Measurements from ENCODE around the gene GPR179.

The GPR179 gene, protein sequence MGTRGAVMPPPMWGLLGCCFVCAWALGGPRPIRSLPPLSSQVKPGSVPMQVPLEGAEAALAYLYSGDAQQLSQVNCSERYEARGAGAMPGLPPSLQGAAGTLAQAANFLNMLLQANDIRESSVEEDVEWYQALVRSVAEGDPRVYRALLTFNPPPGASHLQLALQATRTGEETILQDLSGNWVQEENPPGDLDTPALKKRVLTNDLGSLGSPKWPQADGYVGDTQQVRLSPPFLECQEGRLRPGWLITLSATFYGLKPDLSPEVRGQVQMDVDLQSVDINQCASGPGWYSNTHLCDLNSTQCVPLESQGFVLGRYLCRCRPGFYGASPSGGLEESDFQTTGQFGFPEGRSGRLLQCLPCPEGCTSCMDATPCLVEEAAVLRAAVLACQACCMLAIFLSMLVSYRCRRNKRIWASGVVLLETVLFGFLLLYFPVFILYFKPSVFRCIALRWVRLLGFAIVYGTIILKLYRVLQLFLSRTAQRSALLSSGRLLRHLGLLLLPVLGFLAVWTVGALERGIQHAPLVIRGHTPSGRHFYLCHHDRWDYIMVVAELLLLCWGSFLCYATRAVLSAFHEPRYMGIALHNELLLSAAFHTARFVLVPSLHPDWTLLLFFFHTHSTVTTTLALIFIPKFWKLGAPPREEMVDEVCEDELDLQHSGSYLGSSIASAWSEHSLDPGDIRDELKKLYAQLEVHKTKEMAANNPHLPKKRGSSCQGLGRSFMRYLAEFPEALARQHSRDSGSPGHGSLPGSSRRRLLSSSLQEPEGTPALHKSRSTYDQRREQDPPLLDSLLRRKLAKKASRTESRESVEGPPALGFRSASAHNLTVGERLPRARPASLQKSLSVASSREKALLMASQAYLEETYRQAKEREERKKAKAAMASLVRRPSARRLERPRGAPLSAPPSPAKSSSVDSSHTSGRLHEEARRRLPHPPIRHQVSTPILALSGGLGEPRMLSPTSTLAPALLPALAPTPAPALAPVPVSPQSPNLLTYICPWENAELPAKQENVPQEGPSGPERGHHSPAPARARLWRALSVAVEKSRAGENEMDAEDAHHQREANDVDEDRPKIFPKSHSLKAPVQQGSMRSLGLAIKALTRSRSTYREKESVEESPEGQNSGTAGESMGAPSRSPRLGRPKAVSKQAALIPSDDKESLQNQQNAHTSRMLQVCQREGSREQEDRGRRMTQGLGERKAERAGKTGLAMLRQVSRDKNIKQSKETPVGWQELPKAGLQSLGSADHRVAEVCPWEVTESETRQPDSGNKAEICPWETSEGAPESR (N-terminal part only)

DNA sequence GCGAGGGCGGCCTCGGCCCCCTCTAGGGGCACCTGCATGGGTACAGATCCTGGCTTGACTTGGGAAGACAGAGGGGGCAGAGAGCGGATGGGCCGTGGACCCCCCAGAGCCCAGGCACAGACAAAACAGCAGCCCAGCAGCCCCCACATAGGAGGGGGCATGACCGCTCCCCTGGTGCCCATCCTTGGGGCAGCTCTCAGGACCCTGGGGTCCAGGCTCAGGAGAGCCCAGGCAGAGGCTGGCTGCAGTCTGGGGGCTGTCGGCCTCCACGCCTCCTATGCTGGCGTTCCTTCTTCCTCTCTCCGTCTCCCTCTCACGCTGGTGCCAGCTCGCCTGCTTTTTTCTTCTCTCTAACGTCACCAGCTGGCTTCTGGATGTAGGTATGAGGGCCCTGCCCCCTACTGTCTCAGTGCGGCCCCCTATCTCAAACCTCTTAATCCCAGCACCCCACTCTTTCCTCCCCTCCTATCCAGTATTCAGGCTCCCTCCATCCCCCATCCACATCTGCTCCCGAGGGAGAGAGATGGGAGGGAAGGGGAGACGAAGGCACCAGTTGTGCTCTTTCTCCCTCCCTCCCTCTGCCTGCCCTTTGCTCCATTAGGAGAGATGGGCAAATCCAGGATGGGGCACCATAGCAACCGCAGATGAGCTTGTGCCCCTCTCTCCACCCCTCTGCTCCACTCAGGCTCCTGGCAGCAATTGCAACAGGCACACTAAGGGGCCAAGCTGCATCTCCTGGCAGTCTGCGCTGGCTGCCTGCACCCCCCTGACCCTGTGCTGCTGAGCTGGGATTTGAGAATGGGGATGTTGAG, at the start of gene GPR179:
TSS of gene GPR179 (minus strand) at position 349 of the 812 bp plus-strand sequence. CDS start at position 182, 167 bp downstream.
- no peak for DNase-seq

DNA sequence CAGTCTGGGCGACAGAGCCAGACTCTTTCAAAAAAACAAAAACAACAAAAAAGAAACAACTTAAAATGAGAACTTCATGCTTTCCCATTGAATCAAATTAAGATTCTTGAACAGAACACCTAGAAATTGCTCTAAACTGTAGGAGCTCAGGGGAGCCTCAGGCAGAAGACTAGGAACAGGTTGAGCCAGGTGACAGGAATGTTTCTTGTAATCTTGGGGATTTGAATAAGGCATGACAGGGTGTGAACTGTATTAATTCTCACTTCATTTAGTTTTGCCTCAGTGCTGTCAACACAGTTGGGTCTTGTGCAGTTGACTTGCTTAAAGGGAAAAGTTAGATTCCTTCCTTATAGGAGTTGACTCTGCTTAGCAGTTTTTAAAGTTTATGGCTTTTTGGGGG, 35.7 kb upstream of the GPR179 start:
- no peak for DNase-seq

DNA sequence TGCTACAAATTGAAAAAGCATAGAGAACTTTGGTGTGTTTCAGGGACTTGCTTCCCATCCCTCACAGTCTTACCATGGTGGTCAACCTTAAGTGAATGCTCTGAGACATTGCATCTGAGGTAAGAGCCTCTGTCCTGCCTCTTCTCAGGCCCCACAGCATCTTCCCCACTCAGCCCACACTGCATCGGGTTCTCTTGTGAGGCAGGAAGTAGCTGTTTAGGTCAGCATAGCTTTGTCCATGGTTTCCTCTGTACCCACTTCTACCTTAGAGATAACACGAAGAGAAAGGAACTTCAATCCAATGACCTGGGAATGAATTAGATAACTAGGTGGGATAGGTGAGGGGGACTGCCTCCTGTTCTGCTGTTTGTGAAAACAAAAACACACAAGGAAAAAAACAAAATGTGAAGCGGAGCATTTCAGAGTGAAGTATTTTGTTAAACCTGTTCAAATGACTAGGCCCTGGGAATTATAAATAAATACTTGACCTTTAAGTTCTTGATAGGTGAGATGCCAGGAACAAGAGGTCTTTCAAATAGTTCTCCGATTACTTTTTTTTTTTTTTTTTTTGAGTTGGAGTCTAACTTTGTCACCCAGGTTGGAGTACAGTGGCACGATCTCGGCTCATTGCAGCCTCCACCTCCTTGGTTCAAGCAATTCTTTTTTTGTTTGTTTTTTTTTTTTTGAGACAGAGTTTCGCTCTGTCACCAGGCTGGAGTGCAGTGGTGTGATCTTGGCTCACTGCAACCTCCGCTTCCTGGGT, 25.5 kb upstream of the GPR179 start:
- no peak for DNase-seq

DNA sequence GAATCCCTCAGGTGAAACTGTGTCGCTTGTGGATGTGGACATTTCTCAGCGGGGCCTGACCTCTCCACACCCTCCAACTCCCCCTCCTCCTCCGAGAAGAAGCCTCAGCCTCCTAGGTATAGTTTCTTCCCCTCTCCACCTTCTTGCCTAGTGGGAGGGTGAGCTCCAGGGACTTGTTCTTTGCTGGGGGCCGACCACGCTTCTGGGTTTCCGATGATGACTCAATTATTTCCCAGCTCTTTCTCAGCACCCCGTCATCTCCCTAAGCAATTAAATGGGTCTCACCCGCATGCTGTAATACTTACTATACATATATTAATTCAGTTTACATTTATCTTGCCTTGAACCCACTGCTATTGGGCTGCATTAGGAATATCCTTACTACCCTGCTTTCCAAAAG, 21.0 kb upstream of the GPR179 start:
- DNase-seq, result no peak

DNA sequence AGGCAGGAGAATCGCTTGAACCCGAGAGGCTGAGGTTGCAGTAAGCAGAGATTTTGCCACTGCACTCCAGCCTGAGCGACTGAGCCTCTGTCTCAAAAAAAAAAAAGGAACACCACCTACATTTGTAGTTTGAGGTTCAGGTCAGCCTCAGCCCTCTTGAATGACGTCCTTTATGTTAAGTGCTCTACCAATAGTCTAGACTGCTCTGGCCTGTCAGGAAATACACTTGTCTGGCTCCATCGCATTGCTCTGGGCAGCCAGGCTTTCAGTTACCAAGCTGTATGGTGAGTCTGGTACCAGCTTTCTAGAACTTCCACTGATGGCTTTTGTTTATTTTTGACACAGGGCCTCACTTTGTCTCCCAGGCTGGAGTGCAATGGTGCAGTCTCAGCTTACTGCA, 19.3 kb upstream of the GPR179 start:
- no peak for DNase-seq

DNA sequence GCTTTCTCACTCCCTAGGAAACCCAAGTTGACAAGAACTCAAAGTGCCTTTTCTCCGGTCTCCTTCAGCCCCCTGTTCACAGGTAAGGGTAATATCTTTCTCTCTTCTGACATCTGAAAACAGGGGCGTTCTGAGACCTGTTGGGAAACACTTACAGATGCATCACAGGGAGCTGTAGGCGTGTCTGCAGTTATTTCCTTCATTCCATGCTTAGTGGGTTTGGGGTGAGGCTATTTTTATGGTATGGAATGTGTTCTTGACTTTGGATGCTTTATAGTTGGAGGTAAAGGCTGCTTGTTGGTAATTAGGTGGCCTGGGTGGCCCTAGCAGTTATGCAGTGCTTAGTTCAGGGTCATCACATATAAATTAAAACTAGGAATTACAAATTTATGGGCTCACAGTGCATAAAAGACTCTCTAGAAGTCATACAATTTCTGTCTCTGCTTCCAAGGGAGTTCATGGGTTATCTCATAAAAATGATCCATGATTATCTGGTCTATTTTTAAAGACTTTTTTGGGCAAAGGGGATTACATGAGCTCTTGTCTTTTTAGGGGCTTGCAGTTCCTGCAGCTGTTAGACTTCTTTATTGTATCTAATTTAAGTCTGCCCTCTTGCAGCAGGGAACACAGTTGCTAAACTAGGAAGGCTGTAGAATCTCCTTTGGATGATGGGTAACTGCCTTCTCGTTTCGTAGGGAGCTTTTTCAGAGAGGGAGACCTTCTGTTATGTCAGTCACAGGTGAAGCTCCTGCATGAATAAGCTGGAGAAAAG, 18.1 kb upstream of the GPR179 start:
- no peak for DNase-seq

DNA sequence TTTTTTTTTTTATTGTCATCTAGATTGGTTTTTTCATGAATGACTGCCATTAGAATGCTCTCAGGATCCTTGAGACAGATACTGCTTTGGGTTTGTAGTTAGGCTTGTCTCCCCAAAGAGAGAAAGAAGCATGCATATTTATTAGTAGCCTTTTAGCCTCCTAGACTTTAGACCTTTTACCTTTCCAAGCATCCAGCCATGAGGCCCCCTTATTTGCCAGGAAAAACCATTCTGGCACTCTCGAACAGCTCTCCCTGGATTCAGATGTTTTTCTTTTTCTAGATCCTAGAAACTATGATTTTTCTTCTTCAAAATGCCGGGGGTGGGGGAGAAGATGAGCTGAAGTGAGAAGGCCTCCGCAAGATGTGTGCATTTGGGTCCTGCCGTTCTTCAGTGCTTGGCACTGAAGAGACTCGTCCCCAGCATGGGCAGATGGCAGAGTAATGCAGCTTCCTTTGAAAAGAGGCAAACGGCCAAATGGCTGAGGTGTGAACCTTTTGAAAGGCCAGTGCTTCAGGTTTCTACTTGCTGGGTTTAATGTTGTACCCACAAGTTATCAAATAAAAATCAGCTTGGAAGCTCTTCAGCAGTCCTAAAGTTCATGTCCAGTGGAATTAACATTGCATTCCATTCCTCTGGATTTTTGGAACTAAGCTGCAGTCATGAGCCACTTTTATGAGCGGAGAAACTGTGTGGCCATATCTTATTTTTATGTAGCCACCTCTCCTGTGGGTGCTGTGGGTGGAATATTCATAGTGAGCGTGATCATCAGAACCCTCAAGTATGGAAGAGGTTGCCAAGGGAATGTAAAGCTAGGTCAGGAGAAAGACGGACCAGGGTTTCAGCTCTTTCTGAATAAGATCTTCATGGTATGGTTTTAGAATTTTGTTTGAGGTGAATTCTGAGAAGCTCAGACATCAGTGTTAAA, 15.1 kb upstream of the GPR179 start:
- DNase-seq, result no peak

DNA sequence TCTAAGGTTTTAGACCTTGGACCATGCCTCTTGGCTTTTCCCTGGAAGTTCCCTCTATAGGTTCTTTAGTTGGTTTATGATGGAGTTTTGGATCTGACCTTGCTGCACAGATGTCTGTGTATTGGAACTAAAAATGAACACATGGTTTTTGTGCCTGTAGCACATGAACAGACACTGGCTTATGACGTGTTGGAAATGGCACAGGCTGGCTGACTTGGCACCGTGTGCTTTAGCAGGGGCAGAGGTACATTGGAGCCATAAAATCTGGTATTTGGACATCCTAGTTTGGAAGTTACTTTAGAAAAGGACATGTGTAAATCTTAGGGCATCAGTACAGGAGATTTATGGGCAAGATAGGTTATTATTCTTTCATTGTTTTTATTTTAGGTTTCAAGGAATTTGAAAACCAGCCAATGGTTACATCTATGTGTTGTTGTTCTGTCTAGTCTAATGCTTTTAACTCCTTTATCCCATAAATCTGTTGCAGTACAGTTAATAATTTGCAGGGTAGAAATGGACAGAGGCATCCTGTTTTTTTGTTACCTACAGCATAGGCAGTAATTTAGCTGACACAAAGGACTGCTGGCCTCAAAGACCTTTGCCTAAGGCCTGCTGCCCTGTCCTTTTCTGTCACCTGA, 13.8 kb upstream of the GPR179 start:
- no peak for DNase-seq

DNA sequence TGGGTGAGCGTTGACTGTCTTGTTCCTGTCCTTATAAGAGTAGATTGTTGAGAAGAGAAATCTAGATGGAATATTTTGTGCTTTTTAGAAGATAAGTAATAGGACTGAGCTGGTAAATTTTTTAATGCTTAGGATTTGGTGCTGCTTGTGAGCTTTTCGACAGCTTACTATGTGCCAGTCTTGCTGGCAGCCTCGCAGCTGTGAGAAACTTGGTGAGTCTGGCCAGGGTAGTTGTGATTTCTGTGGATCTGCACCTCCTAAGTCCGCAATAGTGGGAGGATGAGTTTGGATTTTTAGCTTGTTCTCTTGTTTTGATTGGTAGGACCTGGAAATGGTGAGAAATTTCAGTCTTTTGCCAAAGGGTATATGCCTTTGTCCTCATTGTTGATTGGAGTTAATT, 11.5 kb upstream of the GPR179 start:
- no peak for DNase-seq

DNA sequence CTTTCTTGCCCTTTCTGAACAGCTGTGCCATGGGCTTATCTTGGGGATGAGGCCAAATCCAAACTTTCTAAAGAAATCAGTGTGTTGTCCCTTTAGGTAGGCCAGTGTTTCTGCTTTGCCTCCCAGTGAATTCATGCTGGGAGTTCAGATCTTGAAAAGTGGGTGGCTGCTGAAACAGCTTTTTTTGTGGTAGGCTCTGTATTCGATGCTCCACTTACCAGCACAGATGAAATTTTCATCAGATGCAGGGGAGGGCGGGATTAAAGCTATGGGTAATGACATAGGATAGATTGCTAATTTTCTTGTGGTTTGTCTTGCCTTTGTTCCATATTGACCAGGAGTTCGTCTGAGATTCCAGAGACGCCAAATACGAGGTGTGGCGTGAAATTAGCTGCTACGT, 10.7 kb upstream of the GPR179 start:
- DNase-seq, result no peak

DNA sequence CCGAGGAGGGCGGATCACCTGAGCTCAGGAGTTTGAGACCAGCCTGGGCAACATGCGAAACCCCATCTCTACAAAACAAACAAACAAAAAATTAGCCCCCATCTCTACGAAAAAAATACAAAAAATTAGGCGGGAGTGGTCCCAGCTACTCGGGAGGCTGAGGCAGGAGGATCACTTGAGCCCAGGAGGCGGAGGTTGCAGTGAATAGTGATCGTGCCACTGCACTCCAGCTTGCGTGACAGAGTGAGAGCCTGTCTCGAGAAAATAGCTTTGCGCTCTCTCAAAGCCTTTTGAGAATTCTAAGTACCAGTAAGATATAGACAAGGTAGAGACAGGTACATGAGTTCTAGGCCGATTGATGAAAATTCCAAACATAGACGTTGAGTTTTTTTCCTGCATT, 9.9 kb upstream of the GPR179 start:
- no peak for DNase-seq

DNA sequence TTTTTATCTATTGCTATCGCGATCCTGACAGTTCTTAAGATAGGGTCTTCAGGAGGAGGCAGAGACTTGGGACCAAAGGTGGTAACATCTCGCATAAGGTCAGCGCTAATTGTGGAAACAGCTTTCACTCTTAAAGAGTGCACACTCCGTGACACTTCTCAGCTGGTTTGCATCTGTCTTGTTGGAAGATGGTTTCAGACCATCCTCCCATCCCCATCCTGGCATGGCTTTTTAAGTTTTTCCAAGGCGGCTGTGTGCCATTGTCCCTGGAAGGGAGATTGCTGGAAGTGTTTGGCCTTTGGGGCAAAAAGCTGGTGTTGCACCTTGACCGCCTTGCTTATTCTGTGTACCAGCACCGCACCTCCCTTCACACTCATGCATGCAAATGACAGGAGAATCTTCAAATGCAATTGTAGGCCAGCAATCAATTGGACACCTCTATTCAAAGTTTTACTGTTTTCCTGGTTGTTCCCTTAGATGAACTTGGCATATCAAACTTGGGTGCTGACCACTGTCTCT, 9.4 kb upstream of the GPR179 start:
- DNase-seq, result no peak

DNA sequence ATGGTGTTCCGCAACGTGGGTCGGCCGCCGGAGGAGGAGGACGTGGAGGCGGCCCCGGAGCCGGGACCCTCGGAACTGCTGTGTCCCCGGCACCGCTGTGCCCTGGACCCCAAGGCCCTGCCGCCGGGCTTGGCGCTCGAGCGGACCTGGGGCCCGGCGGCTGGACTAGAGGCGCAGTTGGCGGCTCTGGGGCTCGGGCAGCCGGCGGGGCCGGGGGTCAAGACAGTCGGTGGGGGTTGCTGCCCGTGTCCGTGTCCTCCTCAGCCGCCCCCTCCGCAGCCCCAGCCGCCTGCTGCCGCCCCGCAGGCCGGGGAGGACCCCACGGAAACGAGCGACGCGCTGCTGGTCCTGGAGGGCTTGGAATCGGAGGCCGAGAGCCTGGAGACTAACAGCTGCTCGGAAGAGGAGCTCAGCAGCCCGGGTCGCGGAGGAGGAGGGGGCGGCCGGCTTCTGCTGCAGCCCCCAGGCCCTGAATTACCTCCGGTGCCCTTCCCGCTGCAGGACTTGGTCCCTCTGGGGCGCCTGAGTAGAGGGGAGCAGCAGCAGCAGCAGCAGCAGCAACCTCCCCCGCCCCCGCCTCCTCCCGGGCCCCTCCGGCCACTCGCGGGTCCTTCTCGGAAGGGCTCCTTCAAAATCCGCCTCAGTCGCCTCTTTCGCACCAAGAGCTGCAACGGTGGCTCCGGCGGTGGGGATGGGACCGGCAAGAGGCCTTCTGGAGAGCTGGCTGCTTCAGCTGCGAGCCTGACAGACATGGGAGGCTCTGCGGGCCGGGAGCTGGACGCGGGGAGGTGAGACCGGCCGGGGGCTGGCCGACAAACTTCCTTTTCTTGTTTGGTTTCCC, 8.7 kb upstream of the GPR179 start:
- no peak for DNase-seq

DNA sequence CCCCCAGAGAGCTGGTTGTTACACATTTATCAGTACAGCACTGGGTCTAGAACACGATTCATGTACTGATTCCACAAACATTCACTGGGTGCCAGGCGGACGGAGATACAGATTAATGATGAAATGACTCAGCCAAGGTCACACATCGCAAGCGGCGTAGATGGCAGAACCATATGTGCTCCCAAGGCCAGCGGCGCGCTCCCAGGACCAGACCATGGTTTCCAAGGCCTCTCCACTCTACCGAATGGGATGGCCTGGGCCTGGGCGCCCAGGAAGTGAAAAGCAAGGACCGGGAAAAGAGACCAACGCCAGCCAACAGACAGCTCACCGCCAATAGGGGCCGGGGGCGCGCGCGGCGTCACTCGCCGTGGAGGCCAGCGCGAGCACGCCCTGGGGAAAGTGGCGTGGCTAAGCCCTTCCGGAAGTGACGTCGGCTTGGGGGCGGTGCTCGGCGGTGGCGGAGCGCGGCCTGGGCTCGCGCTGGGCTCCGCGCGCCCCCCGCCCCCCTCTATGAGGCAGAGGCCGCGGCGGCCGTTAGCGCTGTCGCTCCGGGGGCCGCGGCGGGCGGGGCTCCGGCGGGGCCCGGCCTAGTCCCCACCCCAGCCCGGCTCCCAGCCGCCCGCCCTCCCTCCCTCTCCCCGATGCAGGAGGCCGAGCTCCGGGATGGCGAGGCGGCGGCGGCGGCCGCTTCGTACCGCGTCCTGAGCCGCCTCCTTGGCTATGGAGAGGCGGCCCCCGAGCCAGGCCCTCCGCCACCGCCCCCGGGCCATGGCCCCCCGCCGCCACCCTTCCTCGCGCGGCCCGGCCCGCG, 7.9 kb upstream of the GPR179 start, which contains the start of gene SOCS7:
TSS of gene SOCS7 (plus strand) at position 433 of the 811 bp plus-strand sequence. CDS start at position 642, 209 bp downstream.
- peak; percentile 81 for DNase-seq

DNA sequence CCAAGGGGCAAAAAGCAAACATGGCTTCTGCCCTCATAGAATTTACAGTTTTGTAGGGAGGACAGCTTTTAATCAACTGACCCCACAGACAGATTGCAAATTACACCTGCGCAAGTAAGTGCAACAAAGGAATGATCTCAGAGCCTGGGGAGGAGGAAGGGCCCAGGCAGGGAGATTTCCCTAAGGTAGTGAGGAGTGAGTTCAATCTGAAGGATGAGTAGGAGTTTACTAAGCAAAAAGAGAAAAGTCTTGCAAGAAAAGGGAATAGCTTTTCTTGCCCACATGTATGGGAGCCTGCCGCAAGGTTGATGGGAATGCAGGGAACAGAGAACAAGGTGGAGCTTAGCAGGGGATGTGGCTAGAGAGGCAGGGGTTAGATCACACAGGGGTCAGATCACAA, 6.3 kb upstream of the GPR179 start:
- DNase-seq, result no peak

DNA sequence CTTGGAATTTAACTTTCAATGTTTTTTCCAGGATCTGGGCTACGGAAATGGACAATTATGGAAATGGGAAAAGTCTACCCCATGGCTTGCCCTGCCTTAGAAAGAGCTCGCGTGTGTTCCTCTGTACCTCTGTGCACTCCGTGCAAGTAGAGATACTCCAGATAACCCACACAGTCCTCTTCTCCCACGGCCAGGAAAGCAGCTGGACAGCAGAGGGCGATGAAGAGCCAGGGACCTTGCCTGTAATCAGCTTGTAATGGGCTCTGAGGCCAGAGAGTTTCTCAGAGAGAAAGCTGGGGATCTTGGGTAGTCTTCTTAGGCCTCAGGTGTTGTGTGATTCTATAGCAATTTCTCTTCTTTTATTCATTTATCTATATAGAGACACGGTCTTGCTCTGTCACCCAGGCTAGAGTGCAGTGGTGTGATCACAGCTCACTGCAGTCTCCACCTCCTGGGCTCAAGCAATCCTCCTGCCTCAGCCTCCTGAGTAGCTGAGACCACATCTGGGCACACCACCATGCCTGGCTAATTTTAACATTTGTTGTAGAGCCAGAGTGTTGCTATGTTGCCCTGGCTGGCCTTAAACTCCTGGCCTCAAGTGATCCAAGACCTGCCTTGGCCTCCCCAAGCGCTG, 5.5 kb upstream of the GPR179 start:
- peak; percentile 77 for DNase-seq
